Activated naive CD8-positive, alpha-beta T cell treated with anti-CD3 and anti-CD28 coated beads, Interleukin-2, amount 50 U/mL, for 16 hours (primary cell): Measurements from ENCODE around the gene TSHR.
A peak's percentile ranks its signal among the peaks of the same experiment; 100 is the strongest.
"Not testable (repeated sequence)": the region's sequence is repeated elsewhere in the genome, so short reads cannot be mapped to it uniquely, and the experiment has no call there.

Experiments used
- DNase-seq: peaks from one replicate; pipeline ENCODE4 v3.0.0-alpha.2; 2020; ENCODE audit warnings: low read depth, low spot score

TSHR gene

DNA sequence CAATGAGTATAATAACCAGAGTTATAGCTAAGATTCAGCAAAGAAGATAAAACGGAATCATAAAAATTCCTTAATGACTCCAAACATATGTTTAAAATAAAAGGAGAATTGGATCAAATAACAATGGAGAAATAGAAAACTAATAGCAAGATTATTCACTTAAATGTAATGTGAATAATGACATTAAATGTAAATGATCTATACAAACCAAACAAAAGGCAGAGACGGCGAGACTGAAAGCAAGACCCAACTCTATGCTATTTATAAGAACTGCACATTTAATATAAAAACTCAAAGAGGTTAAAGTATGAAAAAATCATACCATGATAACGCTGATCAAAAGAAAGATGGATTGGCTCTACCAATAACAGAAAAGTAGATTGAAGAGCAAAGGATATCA lies 3.9 kb upstream of the TSHR start:
- no peak for DNase-seq

DNA sequence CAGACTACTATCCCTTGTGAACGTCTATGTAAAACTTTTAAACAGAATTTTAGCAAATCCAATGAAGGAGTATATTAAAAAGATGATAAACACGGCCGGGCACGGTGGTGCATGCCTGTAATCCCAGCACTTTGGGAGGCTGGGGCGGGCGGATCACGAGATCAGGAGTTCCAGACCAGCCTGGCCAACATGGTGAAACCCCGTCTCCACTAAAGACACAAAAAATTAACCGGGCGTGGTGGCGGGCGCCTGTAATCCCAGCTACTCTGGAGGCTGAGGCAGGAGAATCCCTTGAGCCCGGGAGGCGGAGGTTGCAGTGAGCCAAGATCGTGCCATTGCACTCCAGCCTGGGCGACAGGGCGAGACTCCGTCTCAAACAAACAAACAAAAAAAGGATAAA lies 2.2 kb upstream of the TSHR start:
- not testable (repeated sequence) for DNase-seq

DNA sequence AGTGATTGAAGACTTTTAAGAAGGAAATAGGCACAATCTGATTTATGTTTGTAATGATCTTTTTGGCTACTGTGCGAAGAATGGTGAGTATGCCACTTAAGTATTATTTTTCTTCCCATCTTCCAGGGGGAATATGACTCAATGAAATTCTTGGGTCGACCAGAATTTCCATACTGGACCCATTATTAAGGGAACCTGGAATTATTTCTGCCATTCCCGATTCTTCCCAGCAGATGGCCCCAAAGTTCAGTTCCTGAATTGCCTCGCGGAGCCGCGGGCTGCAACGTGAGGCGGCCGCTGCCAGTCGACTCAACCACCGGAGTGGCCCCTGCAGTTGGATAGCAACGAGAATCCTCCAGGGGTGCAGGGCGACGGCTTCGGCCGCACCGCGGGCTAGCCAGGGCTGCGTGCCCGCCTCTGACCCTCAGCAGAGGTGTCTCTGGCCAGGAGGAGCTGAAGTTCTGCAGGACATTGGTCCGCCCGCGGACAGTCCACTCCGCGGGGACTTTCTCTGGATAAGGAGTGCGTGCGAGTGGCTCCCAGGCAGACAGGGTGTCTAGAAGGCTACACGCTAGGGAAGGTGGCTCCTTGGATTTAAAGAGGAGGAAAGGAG lies 628 bp upstream of the TSHR start:
- DNase-seq: no peak

DNA sequence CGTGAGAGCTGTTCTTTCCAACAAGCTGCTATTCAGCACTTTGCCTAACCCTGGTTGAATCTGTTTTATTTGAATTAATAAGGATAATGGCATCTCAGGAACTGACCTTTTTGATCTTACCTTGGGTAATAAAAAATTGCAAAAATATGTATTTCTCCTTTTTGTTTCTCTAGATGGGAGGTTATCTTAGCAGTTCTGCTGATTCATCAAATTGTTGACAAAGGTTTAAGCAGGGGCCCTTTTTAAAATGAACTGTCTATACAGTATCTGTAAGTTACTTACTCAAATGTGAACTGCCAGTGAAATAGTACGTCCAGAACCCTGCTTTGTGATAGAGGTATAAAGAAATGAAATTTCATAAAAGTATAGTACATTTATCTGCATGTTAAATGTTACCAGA lies 681 bp downstream of the TSHR start:
- no peak for DNase-seq

DNA sequence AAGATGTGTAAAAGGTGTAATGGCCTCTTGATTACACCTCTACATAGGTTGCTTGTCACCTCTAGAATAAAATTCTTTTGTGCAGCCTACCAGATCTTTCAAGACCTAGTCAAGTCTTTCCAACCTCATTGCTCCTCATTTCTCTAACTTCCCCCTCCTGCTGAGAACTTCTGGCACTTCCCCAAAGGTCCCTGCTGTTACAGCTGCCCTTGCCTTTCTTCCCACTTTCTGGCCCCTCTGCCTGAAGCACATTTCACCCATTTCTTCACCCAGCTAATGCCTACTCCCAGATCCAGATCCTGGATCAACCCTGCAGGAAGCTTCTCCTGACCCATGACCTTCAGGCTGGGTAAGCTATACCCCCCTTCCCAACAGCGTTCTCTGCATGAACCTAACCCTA lies 1.5 kb downstream of the TSHR start:
- DNase-seq: no peak

DNA sequence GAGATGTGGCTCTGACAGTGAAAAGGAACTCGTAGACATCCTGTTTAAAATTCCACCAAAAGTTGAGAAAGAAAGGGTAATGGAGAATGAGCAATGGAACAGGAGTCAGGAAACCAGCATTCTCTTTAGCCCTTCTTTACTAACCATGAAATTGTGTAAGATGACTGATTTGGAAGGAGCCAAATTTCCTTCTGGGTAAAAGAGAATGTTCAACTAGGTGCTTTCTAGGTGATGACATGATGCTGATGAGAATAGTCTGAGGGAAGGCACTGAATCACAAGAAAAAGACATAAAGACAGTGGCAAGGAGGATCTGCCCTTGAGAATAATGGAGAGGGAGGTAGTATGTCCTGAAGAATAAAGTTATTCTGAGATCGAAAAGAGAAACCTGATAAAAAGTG lies 2.2 kb downstream of the TSHR start:
- DNase-seq: no peak

DNA sequence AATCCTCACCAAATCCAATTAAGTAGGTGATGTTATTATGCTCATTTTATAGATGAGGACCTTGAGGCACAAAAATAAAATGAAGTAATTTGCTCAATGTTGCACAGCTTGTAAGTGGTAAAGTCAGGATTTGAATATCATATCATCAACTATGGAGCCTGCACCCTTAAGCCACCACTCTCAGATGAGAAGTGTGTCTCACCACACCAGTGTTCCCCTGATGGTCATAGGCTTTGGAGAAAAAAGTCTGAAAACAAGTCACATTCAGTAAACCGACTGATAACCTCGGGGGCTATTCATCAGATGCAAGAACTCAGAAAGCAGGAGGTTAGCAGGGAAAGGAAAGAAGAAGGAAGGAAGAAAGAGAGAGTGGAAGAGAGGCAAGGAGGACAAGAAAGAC lies 2.8 kb downstream of the TSHR start:
- DNase-seq: no peak

DNA sequence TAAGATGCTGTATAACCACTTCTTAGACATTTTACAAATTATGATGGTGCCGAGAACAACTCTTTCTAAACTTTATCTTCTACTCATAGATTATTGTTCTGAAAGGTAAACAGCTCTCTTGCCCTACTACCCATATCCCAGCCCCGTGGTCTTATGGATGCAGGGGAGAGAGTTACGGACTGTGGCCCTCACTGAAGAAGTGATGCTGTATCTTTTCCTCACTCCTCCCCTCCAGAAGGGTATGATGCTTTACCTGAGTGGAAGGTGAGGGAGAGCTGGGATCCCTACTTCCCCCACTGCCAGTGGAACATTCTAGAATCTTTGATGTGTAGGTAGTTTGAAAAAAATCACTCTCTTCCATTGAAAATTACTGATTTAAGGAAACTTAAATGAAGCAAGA lies 3.5 kb downstream of the TSHR start:
- DNase-seq: no peak

DNA sequence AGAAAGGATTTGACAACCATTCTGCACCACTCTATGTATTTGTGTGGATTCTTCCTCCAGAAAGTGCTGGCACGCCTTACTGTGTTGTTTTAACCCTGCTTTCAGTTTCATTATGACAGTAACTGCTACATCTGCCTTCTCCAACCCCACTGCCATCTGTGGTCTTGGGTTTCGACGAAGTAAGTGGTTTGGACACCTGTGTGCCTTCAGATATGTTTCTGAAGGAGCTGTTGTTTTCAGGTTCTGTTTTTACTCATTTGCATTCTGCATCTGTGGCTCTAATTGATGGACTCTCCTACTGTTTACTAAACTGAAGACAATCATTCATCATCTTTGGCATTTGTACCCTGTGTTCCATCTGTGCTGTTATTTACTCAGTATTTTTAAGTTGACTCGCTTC lies 4.1 kb downstream of the TSHR start:
- DNase-seq: peak; percentile 22

DNA sequence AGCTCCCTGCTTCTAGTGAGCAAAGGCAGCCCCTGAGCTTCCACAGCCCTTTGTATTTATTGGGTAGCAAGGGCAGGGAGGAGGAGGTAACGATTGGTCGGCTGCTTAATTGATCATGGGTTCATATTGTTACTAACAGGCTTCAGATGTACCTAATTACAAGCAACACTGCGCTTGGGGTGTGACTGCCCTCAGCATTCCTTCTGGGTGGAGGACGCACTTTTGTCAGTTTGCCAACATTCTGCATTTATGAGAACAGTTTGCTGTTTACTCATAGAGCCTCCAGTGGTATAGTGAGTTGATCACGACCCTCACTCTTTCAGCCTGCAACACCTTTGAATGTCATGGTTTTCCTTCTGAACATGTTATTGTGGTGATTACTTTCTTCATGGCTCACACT lies 9.6 kb downstream of the TSHR start:
- no peak for DNase-seq

DNA sequence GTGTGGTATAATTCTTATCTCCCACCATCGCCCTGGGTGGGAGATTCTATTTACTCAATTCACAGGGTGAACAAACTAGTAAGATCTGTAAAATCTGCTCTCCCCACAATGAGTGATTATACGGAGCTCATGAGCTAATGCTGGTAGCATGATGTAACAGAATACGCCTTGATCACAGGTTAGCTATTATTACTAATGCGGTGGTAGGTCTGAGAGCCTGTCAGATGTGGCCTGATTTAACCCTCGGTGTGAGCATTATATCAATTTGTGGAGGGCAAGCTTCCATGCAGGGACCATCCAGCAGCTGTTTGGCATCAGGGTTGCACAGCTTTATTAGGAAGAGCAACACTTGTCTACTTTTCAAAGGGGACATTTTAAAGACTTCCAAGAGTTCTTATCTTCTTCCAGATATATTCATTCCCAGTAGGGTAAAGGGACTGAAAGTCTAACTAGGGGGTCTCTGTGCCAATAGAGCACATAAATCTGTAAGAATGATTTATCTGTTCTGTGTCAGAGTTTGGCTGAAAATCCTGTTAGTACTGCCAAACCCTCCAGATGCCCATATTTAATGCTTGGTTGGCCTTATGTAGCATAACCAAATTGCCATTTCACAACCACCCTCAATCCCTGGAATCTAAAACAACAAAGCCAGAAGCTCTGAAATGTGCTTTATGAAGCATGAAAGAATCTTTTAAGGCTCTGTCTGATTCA lies 18.7 kb downstream of the TSHR start:
- DNase-seq: no peak

DNA sequence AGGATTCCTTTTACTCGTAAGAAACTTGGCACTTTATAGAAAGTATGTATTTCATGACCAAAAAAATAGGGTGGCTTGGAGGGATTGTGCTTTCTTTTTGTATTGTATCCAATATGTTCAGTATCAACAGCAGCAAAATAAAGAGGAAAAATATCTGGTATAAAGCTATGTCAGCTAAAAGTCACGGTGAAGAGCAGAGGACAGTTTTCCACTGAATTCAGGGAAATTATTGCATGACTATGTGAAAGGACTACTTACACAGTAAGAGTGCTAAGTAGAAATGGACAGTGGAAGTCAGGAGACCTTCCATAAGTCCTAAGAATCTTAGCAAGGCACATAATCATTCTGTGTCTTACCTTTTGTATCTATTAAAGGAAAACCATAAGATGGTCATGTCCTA lies 19.3 kb downstream of the TSHR start:
- DNase-seq: no peak

DNA sequence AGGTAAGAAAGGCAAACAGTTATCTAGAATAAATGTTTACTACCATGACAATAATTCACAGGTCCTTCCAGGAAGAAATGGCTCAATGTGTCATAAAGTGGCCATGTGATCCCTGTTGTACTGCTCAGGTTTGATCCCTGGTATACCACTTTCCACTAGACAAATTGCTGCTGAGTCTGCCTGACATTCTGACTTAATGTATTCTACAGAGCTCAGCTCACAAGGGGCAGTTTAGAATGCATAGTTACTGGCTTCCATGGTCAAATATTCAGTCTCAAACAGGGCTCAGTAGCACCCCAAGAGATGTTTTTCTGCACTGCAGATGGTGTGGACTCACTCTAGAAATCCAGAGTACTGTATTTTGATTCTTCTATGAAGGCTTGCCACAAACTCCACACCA lies 21.8 kb downstream of the TSHR start:
- no peak for DNase-seq

DNA sequence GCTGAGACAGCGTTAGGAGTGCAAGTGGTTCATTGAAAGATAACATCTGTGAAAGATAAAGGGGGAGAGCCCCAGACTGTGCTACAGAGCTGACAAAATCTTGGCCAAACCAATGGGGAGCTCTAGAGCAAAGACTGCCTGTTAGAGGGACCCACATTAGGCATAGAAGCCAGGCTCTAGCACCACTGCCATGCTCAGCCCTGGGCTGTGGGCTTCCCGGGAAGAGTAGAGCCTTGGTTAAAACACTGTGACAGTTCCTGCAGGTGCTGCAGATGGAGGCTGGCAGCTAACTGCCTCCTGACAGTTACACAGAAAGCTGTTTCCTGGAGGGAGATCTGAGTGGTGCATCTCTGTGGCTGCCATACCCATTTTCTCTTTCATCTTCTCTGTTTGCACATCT lies 23.0 kb downstream of the TSHR start:
- no peak for DNase-seq

DNA sequence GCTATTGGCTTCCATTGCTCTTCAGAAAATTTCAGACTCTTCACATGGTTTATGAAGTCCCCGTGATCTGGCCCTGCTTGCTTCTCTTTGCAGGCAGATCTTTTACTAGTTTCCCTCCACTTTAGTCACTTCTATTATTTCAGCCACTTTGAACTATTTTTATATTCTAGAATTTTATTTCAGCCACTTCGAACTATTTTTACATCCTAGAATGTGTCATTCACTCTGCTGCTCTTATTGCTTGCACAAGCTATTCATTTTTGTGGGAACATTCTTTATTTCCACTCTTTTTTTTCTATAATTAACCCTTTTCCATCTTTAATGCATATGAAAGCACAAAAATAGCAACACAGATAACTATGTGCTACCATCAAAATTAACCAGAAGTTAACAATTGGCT lies 24.5 kb downstream of the TSHR start:
- no peak for DNase-seq

DNA sequence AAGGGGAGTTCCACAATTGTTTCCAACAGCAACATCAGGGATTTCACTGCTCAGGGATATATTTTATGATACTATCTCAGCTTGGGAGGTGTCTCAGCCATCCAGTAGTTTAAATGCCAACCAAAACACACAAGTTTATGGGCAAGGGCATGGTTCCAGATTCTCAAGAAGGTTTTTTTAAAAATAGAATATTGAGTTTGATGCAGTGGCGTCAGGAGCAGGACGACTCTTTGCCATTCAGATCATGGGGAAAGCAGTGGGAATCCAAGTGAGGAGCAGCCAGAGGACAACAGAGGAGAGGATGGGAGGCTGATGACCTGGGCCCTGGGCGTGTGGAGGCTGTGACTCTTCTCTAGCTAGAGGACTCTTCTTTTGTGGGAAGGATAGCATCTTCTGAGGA lies 25.7 kb downstream of the TSHR start:
- no peak for DNase-seq

DNA sequence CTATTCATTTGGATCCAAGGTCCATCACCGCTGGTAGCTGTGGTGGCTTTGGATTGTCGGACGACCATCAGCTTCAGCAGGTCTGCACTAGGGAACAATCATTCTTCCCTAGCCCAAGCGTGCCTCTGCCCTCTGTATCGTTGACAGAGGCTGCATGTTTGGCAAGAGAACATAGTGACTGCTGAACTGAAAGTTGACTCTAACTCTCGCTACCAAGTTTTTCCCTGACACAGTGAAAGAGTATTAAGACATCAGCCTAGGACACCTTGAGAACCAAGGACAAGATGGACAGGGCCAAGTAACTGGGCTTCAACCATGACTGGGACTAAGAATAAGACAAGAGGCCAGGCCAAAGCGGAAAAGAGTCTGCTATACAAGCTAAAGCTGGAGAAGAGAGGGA lies 26.3 kb downstream of the TSHR start:
- DNase-seq: no peak

DNA sequence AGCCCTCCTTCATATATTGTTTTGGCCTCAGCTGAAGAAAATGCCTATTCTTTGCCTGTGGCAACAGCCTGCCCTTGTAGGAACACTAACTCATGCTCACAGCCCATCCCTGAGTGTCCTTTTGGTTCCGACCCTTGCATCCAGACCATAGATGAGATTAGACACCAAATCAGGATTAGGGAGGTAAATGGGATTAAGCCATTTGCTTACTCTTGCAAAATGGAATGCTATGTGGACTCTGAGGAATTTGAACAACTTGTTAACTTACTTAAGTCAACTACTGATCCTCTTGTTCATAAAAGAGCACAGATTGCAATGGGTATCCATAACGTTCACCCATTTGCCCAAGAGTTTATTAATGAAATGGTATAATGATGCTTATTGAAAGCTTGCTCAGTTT lies 27.3 kb downstream of the TSHR start:
- DNase-seq: no peak

DNA sequence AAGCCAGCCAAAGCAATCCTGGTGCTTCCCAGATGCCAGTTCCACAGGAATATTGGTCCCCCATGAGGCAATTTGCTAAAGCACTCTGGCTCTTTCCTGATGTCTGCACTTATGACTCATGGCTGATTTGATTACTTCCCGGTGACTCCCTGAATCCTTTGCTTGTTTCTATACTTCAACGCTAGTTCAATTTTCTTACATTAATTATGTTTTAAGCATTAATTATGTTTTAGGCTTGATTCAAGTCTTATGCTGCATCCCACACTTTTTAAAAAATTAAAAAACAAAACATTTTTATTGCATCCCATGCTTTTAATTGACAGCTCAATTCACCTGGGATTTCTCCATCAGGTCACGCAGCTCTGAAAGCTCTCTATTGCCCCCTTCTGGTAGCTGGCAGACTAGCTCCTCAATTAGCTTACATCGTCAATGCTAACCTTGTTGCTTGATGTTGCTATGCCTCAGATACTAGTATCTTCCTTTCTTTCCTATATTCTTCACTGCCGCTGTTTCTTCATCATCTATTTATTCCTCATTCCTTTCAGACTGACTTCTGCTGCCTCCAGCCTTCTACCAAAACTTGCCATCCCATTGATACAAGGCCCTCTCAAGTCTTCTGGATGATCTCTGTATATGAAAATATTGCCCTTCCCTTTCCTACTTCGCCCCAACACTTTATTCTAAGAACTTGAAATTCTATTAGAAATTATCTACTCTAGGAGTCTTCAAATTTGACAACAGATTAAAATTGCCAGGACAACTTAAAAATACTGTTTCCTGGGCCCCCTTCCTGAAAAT lies 32.0 kb downstream of the TSHR start:
- peak; percentile 22 for DNase-seq

DNA sequence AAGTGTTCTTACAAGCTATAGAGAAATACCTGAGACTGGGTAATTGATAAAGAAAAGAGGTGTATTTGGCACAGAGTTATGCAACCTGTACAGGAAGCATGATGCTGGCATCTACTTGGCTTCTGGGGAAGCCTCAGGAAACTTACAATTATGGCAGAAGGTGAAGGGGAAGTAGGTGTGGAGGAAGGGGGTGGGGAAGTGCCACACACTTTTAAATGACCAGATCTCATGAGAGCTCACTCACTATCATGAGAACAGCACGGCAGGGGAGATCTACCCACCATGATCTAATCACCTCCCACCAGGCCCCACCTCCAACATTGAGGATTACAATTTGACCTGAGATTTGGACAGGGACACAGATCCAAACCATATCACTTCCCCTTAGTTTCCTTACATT lies 32.8 kb downstream of the TSHR start:
- no peak for DNase-seq

DNA sequence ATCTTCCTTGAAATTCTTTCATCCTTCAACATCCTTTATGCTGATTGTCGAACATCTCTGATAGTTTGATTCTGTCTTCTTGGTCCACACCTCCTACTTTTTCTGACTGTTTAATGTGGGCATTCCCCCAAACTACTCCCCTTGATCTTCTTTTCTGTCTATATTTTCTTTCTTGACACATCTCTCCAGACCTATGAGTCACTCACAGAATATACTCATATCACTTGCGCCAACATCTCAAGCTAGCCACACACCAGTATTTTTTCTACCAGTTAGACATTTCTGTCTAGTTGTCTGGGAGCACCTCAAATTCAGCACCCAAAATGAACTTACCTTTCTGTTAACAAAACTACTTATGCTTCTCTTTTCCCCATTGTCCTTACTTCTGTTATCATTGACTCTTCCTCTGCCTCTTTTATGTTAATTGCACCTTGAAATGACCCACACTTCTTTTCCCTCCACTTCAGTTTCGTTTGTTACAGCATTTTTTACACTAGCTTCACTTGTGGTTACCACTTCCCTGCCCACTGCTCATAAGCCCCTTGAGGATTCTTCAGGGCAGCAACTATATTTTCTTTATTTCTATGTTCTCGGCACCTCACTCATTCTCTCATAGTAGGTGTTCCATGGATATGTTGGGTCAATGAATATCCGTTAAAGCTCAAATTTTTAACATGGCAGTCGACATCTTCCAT lies 33.5 kb downstream of the TSHR start:
- DNase-seq: no peak

DNA sequence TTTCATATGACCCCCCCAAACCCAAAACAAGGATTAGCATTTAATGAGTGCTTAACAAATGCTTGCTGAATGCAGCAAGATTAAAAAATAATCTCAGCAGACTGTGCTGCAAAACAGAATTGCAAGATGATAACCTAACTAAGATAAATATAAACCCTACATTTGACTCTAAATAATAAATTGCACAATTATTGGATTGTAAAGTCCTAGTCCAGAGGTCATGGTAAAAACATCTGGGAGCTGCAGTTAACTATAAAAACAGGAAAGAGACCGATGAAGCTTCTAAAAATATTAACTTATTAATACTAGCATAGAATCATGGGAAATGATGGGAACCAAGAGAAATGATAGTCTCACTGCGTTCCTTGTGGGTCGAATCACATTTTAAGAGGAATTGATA lies 37.2 kb downstream of the TSHR start:
- DNase-seq: no peak
